Stimulated activated CD4-positive, alpha-beta T cell treated with anti-CD3 and anti-CD28 coated beads, TNF-alpha, amount 100 ng/mL, for 1 hour (primary cell): Measurements from ENCODE around the gene UBTD2.
"Not testable (repeated sequence)": the region's sequence is repeated elsewhere in the genome, so short reads cannot be mapped to it uniquely, and the experiment has no call there.

Experiments
- DNase-seq, 3 donors: peaks; one replicate each; pipeline ENCODE4 v3.0.0-alpha.2; 2020; ENCODE audit warnings: low read depth in 3 of 3, low spot score in 1 of 3

The UBTD2 gene

DNA sequence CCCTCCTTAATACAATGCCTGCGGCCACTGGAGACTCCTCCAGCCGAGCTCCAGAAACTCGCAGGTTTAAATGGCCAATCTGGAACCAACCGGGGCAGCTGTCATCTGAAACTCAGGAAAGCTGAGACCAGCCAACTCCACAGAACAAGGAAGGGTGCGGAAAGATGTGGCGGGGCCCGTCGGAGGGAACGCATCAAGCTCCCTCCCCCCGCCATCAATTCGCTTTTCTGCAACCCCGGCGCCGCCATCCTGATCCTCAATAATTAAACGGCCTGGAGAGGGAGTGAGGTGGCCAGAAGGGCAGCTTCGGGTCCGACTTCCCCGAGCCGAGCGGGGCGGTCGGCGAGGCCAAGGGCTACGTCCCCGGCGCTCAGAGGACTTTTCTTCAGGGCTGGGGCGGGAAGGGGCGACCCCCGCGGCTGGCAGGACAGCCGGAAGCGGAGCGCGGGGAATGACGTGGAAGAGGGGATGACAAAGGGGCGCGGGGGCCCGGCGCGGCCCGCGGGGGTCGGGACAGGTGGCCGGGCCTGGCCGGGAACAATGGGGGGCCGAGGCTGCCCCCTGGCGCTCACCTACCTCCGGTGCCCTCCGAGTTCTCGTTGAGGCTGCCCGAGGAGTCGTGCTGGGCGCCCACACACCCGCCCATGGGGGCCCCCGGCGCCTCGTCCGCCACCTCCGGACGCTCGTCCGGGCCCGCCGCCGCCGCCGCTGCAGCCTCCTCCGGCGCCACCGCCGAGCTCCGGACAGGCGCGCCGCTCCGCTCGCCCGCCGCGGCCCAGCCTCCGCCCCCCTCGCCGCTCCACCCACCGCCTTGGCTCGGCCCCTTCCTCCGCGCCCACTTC is at the start of gene UBTD2:
UBTD2 (minus strand) TSS at position 745 of the 842 bp plus-strand sequence; CDS start at position 646, 99 bp downstream.
- DNase-seq: peak; percentile 18 to 59 (median 33)

DNA sequence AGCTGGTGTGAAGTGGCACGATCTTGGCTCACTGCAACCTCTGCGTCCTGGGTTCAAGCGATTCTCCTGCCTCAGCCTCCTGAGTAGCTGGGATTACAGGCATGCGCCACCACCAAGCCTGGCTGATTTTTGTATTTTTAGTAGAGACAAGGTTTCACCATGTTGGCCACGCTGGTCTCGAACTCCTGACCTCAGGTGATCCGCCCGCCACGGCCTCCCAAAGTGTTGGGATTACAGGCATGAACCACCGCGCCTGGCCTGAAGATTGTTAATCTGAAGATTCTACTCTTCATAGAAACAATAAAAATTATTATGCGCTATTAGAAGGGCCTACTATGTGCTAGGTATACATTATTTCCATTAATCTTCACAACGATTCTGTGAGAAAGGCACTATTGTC is 43.3 kb upstream of the UBTD2 start:
- not testable (repeated sequence) for DNase-seq

DNA sequence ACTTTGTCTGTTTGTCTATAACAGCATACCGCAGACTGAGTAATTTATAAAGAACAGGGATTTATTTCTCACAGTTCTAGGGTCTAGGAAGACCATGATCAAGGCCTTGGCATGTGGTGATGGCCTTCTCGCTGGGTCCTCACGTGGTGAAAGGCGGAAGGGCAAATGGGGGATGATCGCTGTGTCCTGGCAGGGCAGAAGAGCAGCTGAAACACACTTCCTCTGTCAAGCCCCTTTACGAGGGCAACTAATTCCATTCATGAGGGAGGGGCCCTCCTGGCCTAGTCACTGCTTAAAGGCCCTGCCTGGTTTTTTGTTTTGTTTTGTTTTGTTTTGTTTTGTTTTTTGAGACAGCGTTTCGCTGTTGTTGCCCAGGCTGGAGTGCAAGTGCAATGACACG is 41.9 kb upstream of the UBTD2 start:
- no peak for DNase-seq

DNA sequence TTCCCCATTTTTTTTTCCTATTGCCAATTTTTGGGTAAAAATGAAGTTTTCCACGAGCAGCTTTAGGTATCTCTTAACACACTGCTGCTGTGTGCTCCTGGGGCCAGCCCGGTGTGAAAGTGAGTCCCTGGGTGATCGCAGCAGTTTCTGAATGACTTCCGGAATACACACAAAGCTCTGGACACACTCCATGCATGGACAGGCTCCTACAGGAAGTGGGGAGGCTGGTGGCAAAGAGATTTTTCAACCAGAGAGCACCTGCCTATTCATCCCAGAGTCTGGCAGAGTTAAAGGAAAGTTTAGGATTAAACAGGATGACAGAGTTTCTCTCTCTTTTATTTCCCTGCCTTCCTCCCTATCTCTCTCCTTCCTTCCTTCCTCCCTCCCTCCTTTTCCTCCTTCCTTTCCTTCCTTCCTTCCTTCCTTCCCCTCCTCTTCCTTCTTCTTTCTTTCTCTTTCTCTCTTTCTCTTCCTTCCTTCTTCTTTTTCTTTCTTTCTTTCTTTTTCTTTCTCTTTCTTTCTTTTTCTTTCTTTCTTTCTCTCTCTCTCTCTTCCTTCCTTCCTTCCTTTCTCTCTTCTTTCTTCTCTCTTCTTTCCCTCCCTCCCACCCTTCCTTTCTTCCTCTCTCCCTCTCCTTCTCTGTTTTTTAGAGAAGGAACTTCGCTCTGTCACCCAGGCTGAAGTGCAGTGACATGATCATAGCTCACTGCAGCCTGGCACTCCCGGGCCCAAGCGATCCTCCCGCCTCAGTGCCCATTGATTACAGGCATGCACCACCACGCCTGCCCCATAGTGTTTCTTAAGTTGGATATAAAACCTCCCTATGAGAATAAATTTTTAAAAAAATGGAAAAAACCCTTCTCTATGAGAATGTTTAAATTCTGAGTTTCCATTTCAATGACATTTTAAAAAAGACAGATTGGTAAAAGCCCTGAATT is 38.7 kb upstream of the UBTD2 start:
- no peak for DNase-seq

DNA sequence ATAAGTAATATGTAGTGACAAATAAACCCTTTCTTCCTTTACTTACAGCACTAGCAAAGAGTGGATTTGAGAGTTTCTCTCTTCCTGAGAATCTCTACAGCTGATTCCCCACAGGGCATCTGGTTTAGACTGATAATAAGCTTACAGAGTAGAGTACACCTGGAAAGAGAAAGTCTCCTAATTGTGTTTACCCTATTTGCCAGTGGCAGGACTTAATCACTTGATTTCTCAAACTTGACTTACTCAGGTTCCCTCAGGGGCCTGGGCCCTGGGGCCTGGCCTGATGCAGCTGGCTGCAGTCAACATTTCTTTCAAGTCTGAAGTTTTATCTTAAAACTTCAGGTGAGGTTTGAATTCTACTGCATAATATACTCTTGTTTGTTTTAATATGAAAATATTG is 38.0 kb upstream of the UBTD2 start:
- no peak for DNase-seq

GRCh38 chr5:172319708-172320441 is 36.3 kb upstream of the UBTD2 start:
- DNase-seq: no peak

- no peak for DNase-seq
Measured at GRCh38 chr5:172315587-172316493, 32.3 kb upstream of the UBTD2 start.

DNA sequence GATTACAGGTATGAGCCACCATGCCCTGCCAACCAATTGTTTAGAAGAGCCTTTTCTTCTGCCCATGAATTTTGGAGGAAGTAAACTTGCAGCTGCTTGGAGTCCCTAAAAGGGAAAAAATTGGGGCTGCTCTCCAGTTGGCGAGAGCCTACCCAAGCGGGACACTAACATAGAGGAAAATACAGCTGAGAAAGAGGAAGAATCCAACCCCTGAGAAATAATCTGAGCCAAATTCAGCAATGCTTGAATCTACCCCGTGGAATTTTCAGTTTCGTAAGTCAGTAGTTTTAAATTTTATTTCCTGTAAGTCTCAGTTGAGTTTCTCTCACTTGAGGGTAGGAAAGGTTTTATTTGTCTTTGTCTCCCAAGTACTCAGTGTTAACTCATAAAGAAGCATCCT is 30.4 kb upstream of the UBTD2 start:
- no peak for DNase-seq

GRCh38 chr5:172312286-172312685 is 28.7 kb upstream of the UBTD2 start:
- no peak for DNase-seq

- DNase-seq: no peak
Measured at GRCh38 chr5:172311605-172312004, 28.0 kb upstream of the UBTD2 start.

DNA sequence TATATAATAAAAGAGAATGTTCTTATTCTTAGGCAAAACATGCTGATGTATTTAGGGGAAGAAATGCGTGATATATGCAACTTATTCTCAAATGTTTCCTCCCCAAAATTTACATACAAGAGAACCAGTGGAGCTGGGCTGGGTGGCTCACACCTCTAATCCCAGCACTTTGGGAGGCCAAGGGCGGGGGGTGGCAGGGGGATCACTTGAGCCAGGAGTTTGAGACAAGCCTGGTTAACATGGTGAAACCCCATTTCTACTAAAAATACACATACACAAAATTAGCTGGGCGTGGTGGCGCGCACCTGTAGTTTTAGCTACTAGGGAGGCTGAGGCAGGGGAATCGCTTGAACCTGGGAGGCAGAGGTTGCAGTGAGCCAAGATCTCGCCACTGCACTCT is 27.5 kb upstream of the UBTD2 start:
- no peak for DNase-seq

- no peak for DNase-seq
Measured at GRCh38 chr5:172305380-172305779, 21.8 kb upstream of the UBTD2 start.

- no peak for DNase-seq
Measured at GRCh38 chr5:172303572-172304335, 20.2 kb upstream of the UBTD2 start.

DNA sequence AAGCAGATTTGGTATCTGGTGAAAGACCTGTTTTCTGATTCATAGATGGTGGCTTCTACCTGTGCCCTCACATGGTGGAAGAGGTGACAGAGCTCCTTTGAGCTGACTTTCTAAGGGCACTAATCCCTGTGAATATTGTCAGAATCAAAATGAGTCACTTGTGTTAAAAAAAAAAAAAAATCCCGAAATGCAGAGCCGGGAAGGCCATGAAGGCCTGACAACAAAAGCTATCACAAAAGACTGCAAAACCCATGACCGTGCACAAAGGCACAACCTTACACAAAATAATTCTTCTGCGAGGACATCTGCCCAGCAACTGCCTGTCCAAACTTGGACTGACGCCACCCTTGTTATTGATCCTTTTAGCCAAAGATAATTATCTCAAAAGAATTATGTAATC is 19.6 kb upstream of the UBTD2 start:
- DNase-seq: no peak

- DNase-seq: no peak
Measured at GRCh38 chr5:172302047-172302710, 18.6 kb upstream of the UBTD2 start.

- DNase-seq: no peak
Measured at GRCh38 chr5:172299916-172300439, 16.4 kb upstream of the UBTD2 start.

DNA sequence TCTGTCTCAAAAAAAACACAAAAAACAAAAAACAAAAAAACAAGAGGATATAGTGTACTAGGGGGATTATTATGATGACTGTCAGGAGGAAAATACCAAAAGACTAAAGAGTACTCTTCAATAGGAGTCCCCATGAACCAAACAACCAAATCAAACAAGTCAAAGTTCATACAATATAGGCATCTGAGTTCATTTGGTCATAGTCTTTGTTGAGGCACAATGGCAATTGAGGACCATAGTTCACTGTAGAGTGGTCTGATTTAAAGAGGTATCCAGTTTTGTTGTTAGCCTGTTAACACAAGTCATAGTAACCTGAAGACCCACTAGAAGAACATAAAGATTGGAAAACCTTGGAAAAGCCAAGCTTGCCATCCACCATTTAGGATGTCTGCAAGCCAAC is 11.3 kb upstream of the UBTD2 start:
- no peak for DNase-seq

DNA sequence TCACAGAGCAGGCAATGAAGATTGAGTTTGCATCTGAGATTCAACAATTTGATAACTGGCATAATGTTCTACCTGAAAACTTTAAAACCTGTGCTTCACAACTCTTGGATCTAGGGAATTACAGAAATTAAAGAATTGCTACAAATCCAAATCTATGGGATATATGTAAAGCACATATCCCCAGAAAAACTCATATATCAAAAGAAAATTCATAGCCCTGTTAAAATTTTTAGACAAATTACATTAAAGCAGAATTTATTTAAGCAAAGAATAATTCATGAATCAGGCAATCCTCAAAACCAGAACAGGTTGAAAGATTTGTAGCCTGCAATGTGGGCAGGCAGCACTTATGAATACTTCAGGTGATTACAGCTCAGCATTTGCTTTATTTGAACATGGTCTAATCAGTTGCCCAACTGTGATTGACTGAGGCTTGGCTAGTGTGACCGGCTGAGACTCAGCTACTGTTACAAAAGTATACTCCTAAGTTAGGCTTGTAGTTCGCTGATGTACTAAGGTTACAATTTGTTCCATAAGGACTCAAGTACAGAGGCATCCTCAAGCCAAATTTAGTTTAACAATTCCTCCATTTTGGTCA is 10.3 kb upstream of the UBTD2 start:
- no peak for DNase-seq
